HEK293 (cell line): ENCODE data around the gene DUSP10.

Experiments
- ZNF830 ChIP-seq: fragments of 450-650 bp; IDR thresholded peaks from 2 replicates; pipeline ENCODE4 v1.5.0; 2018; ENCODE audit warnings: missing biosample characterization, missing genetic modification characterization, low read depth, mild to moderate bottlenecking, moderate library complexity
- TF ChIP-seq, protein P1 (sequence below): fragments of 450-650 bp; formaldehyde crosslinking; IDR thresholded peaks from 2 replicates; pipeline ENCODE4 v1.5.0; 2017; ENCODE audit warnings: missing biosample characterization, missing genetic modification characterization, borderline replicate concordance

DNA sequence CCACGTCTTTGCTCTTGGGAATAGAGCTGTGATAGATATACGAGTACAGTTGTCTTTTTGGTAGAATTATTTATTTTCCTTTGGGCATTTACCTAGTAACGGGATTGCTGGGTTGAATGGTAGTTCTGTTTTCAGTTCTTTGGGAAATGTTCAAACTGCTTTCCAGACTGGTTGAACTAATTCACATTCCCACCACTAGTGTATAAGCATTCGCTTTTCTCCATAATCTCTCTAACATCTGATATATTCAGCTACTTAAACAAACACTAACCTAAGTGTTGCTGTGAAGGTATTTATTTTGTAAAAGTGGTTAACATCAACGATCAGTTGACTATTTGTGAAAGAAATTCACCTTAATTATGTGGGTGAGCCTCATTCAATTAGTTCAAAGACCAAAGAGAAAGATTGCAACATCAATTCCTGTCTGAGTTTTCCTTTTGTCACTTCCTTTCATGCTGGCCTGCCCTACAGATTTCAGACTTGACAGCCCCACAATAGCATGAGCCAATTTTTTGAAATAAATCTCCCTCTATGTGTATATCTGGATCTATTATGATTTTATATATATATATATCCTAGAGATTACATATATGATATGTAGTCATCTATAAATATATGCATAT is 26.7 kb upstream of the DUSP10 start:
- TF ChIP-seq, protein P1, sequence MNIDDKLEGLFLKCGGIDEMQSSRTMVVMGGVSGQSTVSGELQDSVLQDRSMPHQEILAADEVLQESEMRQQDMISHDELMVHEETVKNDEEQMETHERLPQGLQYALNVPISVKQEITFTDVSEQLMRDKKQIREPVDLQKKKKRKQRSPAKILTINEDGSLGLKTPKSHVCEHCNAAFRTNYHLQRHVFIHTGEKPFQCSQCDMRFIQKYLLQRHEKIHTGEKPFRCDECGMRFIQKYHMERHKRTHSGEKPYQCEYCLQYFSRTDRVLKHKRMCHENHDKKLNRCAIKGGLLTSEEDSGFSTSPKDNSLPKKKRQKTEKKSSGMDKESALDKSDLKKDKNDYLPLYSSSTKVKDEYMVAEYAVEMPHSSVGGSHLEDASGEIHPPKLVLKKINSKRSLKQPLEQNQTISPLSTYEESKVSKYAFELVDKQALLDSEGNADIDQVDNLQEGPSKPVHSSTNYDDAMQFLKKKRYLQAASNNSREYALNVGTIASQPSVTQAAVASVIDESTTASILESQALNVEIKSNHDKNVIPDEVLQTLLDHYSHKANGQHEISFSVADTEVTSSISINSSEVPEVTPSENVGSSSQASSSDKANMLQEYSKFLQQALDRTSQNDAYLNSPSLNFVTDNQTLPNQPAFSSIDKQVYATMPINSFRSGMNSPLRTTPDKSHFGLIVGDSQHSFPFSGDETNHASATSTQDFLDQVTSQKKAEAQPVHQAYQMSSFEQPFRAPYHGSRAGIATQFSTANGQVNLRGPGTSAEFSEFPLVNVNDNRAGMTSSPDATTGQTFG = no peak
- TF ChIP-seq ZNF830 (tag by site-specific recombination) = no peak
